Activated B cell treated with CpG ODN at 0.5 μM for 24 hours (primary cell): Measurements from ENCODE around the gene RHOBTB3. TPM values are rescaled to one million over a fixed set of nuclear protein-coding genes. Genes with fewer than 3 reads are reported as not detected.

Source experiments
- ATAC-seq: fragments of 200-7000 bp; cut with Tn5 transposase; one replicate; pipeline ENCODE4 v1.10.0; 2021; ENCODE audit warnings: low read depth, mild to moderate bottlenecking, moderate library complexity
- CTCF ChIA-PET: fragments of 350-600 bp; sonication (Branson Sonifier 250); formaldehyde crosslinking; loops from one replicate; lab custom pipeline; 2021; ENCODE audit warnings: antibody characterized with exemption; lab: Charles Lee
- POLR2A ChIA-PET: fragments of 350-600 bp; sonication (Branson Sonifier 250); formaldehyde crosslinking; loops from one replicate; lab custom pipeline; 2021; ENCODE audit warnings: antibody characterized with exemption; lab: Charles Lee
- DNase-seq: peaks from one replicate; pipeline ENCODE4 v3.0.0; 2022
- H3K27ac Mint-ChIP-seq: one replicate; pipeline ENCODE4 v1.8.0; 2020; ENCODE audit warnings: mixed read lengths
- H3K27me3 Mint-ChIP-seq: one replicate; pipeline ENCODE4 v1.8.0; 2021; ENCODE audit warnings: mixed read lengths
- H3K36me3 Mint-ChIP-seq: one replicate; pipeline ENCODE4 v1.8.0; 2021; ENCODE audit warnings: low read depth, mixed read lengths
- H3K4me1 Mint-ChIP-seq: one replicate; pipeline ENCODE4 v1.8.0; 2021; ENCODE audit warnings: mixed read lengths
- H3K4me3 Mint-ChIP-seq: one replicate; pipeline ENCODE4 v1.8.0; 2020; ENCODE audit warnings: mild to moderate bottlenecking, mixed read lengths
- H3K9me3 Mint-ChIP-seq: one replicate; pipeline ENCODE4 v1.8.0; 2020; ENCODE audit warnings: mixed read lengths
- intact Hi-C: fragments of 100-400 bp; cut with micrococcal nuclease; formaldehyde crosslinking; loops from one replicate; pipeline ENCODE4 v1.15.1; 2024
- total RNA-seq: library from RNA; stranded (reverse); gene quantifications from 2 replicates; pipeline ENCODE4 v1.2.3, GENCODE V29; 2022
- TF ChIP-seq, protein P1 (sequence below): fragments of 200-600 bp; IDR thresholded peaks from one replicate; pipeline ENCODE4 v1.8.0; 2022; ENCODE audit warnings: antibody characterized with exemption, mild to moderate bottlenecking

Gene RHOBTB3
- total RNA-seq, 1 donor from 2014 or later, result 3.3 TPM

DNA sequence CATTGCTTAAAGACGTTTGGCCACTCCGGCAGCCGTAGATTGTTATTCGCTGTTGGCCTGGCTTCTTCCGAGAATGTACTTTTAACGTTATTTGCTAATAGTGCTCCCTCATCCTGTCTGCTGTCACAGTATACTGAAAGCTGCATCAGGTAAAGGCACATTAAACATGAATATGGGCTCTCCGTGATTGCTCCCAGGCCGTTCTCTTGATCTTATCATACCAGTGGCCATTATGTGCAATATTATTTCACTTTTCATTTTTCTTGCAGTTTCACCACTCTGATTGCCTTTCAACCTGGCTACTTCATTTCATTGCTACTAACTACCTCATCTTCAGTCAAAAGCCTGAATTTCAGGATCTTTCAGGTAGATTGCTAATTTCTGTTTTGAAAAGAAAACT, 57.4 kb downstream of the RHOBTB3 start:
- H3K4me1 Mint-ChIP-seq, result peaks cover 5% of the 10 kb centered on the region

GRCh38 chr5:95791751-95792150, 60.6 kb downstream of the RHOBTB3 start:
- TF ChIP-seq, protein P1, sequence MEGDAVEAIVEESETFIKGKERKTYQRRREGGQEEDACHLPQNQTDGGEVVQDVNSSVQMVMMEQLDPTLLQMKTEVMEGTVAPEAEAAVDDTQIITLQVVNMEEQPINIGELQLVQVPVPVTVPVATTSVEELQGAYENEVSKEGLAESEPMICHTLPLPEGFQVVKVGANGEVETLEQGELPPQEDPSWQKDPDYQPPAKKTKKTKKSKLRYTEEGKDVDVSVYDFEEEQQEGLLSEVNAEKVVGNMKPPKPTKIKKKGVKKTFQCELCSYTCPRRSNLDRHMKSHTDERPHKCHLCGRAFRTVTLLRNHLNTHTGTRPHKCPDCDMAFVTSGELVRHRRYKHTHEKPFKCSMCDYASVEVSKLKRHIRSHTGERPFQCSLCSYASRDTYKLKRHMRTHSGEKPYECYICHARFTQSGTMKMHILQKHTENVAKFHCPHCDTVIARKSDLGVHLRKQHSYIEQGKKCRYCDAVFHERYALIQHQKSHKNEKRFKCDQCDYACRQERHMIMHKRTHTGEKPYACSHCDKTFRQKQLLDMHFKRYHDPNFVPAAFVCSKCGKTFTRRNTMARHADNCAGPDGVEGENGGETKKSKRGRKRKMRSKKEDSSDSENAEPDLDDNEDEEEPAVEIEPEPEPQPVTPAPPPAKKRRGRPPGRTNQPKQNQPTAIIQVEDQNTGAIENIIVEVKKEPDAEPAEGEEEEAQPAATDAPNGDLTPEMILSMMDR, result no peak
- H3K9me3 Mint-ChIP-seq, result no peaks in the 10 kb centered on the region
- CTCF ChIA-PET, result interaction anchor here (0.9 to 2.3 kb wide), 4 partner anchors 10 to 161 kb away, joined by 4 to 14 read pairs (median 4); no protein-coding TSS in a partner anchor
- POLR2A ChIA-PET, result interaction anchor here (0.6 to 1.0 kb wide), 2 partner anchors 14 to 16 kb away, joined by 4 to 5 read pairs; no protein-coding TSS in a partner anchor
- no peaks in the 10 kb centered on the region for H3K27me3 Mint-ChIP-seq
- no peak overlapping the region for H3K4me3 Mint-ChIP-seq
- no peak for DNase-seq
- H3K4me1 Mint-ChIP-seq, result peaks cover 5% of the 10 kb centered on the region
- H3K27ac Mint-ChIP-seq, result no peak overlapping the region
- H3K36me3 Mint-ChIP-seq, result no peaks in the 10 kb centered on the region
- ATAC-seq, result no peak
- intact Hi-C loops, result no loop called here

More for the DNA sequence above, 57.4 kb downstream of the RHOBTB3 start:
- no peak overlapping the region for H3K27ac Mint-ChIP-seq
- ChIA-PET POLR2A (interaction anchor here (0.6 kb wide), 1 partner anchor 1281 kb away, joined by 7 read pairs; no protein-coding TSS in a partner anchor), CTCF (no interaction called here)
- TF ChIP-seq, protein P1, result no peak
- no peaks in the 10 kb centered on the region for H3K36me3 Mint-ChIP-seq
- H3K4me3 Mint-ChIP-seq, result no peak overlapping the region
- H3K27me3 Mint-ChIP-seq, result no peaks in the 10 kb centered on the region
- H3K9me3 Mint-ChIP-seq, result no peaks in the 10 kb centered on the region
- intact Hi-C loops, result loop anchor here (10.0 kb wide), 1 partner anchor 816 kb away; no protein-coding TSS in a partner anchor
- no peak for DNase-seq
- ATAC-seq, result no peak

- H3K4me1 Mint-ChIP-seq, result peaks cover 5% of the 10 kb centered on the region
- ChIA-PET POLR2A (no interaction called here), CTCF (interaction anchor here (2.3 kb wide), 1 partner anchor 12 kb away, joined by 14 read pairs; no protein-coding TSS in a partner anchor)
- H3K4me3 Mint-ChIP-seq, result no peak overlapping the region
- no peaks in the 10 kb centered on the region for H3K27me3 Mint-ChIP-seq
- no peak for ATAC-seq
- intact Hi-C loops, result no loop called here
- no peaks in the 10 kb centered on the region for H3K36me3 Mint-ChIP-seq
- DNase-seq, result no peak
- no peaks in the 10 kb centered on the region for H3K9me3 Mint-ChIP-seq
- TF ChIP-seq, protein P1, result no peak
- H3K27ac Mint-ChIP-seq, result no peak overlapping the region
These were observed 63.0 kb downstream of the RHOBTB3 start for GRCh38 chr5:95794070-95794516.

DNA sequence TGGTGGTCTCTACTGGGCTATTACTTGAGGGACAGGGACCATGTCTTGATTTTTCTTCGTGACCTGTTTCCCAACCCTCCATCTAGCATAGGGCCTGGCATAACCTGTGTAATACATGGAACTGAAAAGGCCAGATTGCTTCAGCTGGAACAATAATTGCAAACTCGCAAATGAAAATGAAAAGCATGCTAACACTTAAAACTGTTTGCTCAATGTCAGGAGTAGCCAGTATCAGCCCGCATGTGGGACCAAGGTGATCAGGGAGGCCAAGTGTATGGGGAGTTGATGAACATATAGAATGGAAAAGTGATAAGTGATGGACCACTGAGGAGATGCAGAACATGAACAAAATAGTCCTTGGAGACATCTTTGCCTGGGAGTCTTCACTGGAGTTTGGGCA, 66.2 kb downstream of the RHOBTB3 start:
- TF ChIP-seq, protein P1, result no peak
- Mint-ChIP-seq H3K4me1 (no peaks in the 10 kb centered on the region), H3K4me3 (no peak overlapping the region), H3K27me3 (no peaks in the 10 kb centered on the region), H3K9me3 (no peaks in the 10 kb centered on the region), H3K36me3 (no peaks in the 10 kb centered on the region), H3K27ac (no peak overlapping the region)
- ChIA-PET CTCF (interaction anchor here (2.4 kb wide), 1 partner anchor 16 kb away, joined by 15 read pairs; no protein-coding TSS in a partner anchor), POLR2A (no interaction called here)
- intact Hi-C loops, result no loop called here
- DNase-seq, result no peak
- no peak for ATAC-seq

- H3K36me3 Mint-ChIP-seq, result no peaks in the 10 kb centered on the region
- no peak for DNase-seq
- no peaks in the 10 kb centered on the region for H3K27me3 Mint-ChIP-seq
- TF ChIP-seq, protein P1, result no peak
- H3K27ac Mint-ChIP-seq, result no peak overlapping the region
- ChIA-PET CTCF (interaction anchor here (2.9 kb wide), 1 partner anchor 17 kb away, joined by 9 read pairs; no protein-coding TSS in a partner anchor), POLR2A (no interaction called here)
- H3K4me3 Mint-ChIP-seq, result no peak overlapping the region
- ATAC-seq, result no peak
- intact Hi-C loops, result no loop called here
- H3K9me3 Mint-ChIP-seq, result no peaks in the 10 kb centered on the region
- no peaks in the 10 kb centered on the region for H3K4me1 Mint-ChIP-seq
These were observed 66.9 kb downstream of the RHOBTB3 start for GRCh38 chr5:95798048-95798447.
